GM19395 (cell line): ENCODE measurements around the gene COL9A1.

Experiments
- ATAC-seq: cut with Tn5 transposase; IDR thresholded peaks from one replicate; pipeline ENCODE4 v1.9.1; 2021; ENCODE audit warnings: mild to moderate bottlenecking, moderate library complexity; ENCODE audit not compliant: unreplicated experiment

The COL9A1 gene

DNA sequence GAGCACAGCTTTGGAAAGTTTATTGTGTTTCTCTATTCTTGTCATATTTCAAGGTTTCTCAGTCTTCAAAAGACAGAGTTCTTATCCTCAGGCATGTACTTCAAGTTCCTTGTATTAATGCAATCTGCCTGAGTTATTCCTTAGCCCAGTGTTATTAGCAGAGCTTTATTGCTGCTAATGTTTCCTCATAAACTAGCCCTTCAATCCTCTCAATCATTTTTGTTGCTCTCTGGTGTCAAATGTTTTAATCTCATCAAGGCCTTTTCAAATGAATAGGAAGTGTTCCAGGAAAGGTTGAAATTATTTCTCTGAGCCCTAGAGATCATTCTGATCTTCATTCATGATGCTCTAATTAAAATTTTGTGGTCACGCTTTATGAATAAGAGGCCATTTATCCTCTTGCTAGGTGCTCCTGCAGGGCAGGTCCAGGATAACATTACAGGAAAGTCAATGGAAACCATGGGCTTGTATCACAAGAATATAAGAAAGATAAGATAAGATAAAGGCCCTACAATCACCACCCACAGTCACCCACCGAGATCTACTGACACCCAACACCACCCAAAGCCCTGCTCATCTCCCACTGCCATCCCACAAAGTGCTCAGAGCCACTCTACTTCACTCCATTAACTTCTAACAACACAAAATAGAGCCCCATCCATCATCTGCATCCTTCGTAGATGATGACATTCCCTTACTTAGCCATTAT, 125.9 kb downstream of the COL9A1 start:
- no peak for ATAC-seq

DNA sequence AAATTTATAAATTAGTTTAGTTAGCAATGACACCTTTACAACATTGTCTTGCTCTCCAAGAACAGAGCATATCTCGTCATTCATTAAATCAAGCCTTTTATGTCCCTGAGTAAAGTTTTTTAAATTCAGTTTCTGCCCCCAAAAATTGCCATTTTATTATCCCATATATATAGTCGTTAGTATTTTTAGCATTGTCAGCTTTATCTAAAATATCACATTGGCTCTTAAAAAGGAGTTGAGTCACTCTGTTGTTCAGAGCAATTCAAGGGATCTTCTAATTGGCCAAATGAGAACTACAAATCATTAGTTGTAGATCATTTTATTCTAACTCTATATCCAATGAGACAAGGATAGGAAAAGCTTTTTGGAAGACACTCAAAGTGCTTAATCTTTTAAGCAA, 127.1 kb downstream of the COL9A1 start:
- no peak for ATAC-seq

DNA sequence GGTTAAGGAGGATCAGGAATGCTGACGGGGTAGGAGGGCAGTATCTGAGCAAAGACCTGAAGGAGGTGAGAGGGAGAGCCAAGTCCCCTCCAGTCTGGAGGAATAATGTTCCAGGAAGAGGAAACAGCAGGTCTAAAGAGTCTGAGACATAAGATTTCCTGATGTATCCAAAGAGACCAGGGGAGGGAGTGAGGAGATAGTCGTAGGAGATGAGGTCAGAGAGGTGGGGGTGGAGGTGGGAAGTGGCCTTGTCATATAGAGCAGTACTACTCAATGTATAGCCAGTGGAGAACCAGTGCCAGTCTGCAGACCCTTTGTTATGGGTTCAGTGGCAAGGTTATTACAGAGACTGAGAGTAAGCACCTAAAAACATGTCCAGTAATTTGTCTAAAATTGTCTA, 130.6 kb downstream of the COL9A1 start:
- ATAC-seq = no peak

DNA sequence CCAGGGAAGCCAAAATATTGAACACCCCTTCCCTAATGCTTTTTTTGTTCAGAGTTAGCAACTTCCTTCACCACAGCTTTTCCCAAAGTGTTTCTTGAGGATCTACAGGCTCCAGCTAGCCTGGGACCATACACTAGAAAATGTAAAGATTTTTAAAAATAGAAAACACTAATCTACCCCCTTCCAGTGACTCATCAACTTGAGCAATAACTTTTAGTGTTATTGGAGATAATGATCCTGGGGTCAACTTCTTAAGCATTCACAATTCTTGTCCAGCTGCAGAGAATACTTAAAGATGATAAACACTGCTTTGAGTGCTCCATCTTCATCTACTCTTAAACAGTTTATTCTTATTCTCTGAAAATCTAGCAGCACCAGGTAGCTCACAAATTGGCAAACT, 131.6 kb downstream of the COL9A1 start:
- no peak for ATAC-seq

DNA sequence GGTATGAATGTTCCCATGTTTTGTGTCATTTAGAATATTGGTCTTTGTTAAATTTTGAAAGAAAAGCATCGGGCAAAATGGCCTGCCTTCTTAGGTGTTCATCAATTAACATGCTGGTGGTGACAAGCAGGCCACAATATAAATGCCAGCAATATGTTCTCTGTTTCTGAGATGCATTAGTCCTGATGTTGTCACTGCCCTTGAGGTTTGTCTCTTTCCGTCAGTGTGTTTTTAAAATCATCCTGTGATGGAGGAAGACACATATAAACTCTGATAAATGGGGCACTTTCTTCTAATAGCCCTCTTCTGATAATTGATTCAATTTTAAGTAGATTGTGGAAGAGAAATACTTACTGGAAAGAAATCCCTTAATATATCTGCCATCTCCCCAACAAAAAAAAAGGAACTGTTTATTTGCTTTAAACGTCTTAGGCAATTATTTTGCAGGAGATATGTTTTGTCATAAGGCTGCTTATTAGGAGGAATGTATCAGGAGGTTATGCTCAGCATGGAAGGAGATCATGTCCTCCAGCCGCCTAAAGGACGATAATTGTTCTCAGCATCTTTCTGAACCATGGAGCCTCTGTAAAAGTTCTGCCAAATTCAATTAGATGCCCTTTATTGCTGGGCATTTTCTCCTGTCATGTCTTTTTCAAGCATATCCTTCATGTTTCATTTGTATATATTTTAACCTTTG, 134.1 kb downstream of the COL9A1 start:
- ATAC-seq = no peak
